ENCODE measurements around the gene IFT25. TPM values are rescaled to one million over a fixed set of nuclear protein-coding genes. Genes with fewer than 3 reads are reported as not detected.
A peak's percentile ranks its signal among the peaks of the same experiment; 100 is the strongest.

Gene IFT25
- polyA plus RNA-seq, 1 experiment = 54.2 TPM

DNA sequence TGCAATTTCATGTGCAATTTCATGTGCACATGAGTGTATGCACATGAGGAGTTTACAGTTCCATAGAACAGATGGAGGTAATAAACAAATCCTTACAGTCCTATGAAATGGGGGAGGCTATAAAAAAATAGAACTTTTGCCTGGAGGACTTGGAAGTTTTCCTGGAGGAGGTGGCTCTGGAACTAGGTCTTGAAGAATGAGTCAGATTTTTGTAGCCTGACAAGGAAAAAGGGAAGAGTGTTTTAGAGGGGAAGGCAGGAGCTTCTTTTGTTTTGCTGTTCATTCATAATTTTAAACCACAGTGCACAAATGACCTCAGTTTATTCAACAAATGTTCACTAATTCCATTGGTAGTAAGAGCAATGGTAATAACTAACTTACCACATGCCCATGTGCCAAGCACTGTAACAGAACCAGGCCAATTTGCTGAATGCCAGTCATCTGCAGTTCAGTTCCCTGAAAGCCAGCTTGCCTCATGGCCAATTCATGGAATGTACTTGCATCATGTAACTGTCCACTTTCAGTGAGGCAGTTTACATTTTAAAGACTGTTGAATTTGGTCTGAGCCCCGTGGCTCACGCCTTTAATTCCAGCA lies 48.8 kb downstream of the IFT25 start:
- no peak overlapping the region for H3K4me3 ChIP-seq (ENCODE audit: low read depth, low read length)
- DNase-seq (ENCODE audit: low read depth, low spot score) = peak; percentile 74
- ChIA-PET POLR2A (interaction anchor here (0.8 to 1.4 kb wide), 2 partner anchors 13 to 49 kb away, joined by 3 to 11 read pairs; partner anchors contain the start of genes IFT25 and LRRC42), CTCF (interaction anchor here (0.6 to 2.3 kb wide), 3 partner anchors 18 to 506 kb away, joined by 3 to 7 read pairs (median 5); no protein-coding TSS in a partner anchor)
- no peaks in the 10 kb centered on the region for H3K9me3 ChIP-seq (ENCODE audit: control insufficient read depth, insufficient read depth, low read length)
- TF ChIP-seq, protein P1, sequence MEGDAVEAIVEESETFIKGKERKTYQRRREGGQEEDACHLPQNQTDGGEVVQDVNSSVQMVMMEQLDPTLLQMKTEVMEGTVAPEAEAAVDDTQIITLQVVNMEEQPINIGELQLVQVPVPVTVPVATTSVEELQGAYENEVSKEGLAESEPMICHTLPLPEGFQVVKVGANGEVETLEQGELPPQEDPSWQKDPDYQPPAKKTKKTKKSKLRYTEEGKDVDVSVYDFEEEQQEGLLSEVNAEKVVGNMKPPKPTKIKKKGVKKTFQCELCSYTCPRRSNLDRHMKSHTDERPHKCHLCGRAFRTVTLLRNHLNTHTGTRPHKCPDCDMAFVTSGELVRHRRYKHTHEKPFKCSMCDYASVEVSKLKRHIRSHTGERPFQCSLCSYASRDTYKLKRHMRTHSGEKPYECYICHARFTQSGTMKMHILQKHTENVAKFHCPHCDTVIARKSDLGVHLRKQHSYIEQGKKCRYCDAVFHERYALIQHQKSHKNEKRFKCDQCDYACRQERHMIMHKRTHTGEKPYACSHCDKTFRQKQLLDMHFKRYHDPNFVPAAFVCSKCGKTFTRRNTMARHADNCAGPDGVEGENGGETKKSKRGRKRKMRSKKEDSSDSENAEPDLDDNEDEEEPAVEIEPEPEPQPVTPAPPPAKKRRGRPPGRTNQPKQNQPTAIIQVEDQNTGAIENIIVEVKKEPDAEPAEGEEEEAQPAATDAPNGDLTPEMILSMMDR (IDR thresholded peaks at IDR 0.05; ENCODE audit: low read depth, low read length) = no peak
- H3K27ac ChIP-seq (ENCODE audit: low read depth, low read length) = peak overlapping the region; percentile 83
- no peaks in the 10 kb centered on the region for H3K27me3 ChIP-seq (ENCODE audit: control insufficient read depth, insufficient read depth, low read length)

DNA sequence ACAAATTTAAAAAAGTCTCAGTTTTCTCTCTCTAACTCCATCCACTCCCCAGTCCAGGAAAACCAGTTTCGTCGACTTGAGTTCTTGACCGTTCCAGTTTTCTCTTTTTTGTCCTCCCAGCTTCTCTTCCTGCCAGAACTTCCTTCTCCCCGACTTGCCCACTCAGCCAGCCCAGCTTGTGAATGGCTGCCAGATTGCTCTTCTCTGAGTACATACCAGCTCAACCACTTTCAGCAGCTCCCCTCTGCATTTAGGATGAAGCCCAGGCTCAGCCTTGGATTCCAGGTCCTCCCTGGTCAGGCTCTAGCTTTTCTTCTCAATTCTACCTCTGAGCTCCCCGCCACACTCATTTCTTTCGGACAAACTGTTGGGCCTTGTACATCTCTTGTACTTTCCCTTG lies 50.1 kb downstream of the IFT25 start:
- H3K27ac ChIP-seq (ENCODE audit: low read depth, low read length) = no peak overlapping the region
- TF ChIP-seq, protein P1 (IDR thresholded peaks at IDR 0.05; ENCODE audit: low read depth, low read length) = no peak
- no peak for DNase-seq (ENCODE audit: low read depth, low spot score)
- CTCF ChIA-PET = interaction anchor here (2.3 kb wide), 1 partner anchor 54 kb away, joined by 7 read pairs; no protein-coding TSS in a partner anchor
- H3K9me3 ChIP-seq (ENCODE audit: control insufficient read depth, insufficient read depth, low read length) = no peaks in the 10 kb centered on the region
- no peaks in the 10 kb centered on the region for H3K27me3 ChIP-seq (ENCODE audit: control insufficient read depth, insufficient read depth, low read length)
- POLR2A ChIA-PET = interaction anchor here (0.6 to 0.9 kb wide), 2 partner anchors 10 to 50 kb away, joined by 4 to 10 read pairs; partner anchors contain the start of genes IFT25 and LRRC42
- H3K4me3 ChIP-seq (ENCODE audit: low read depth, low read length) = no peak overlapping the region

DNA sequence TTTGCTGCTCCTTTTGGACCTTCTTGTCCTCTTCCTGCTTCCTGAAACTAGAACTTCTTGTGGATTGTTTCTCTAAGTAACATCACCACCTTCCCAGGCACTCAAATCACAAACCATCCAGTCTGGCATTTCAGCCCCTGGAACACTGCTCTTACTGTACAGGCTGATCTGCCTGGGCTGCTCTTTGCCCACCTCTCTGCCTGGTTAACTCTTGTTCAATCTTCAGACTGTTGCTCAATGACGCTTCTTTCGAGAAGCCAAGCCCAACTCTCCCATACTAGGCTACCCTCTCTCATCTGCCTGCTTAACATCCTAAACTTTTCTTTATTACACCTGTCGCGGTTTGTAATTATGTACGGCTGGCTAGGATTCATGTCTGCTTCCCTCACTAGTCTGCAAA lies 50.9 kb downstream of the IFT25 start:
- TF ChIP-seq, protein P1 (IDR thresholded peaks at IDR 0.05; ENCODE audit: low read depth, low read length) = no peak
- no peaks in the 10 kb centered on the region; the same call in 1 of the 2 replicates for H3K9me3 ChIP-seq (ENCODE audit: control insufficient read depth, insufficient read depth, low read length)
- DNase-seq (ENCODE audit: low read depth, low spot score) = no peak
- no peak overlapping the region for H3K4me3 ChIP-seq (ENCODE audit: low read depth, low read length)
- no peaks in the 10 kb centered on the region for H3K27me3 ChIP-seq (ENCODE audit: control insufficient read depth, insufficient read depth, low read length)
- H3K27ac ChIP-seq (ENCODE audit: low read depth, low read length) = no peak overlapping the region
- ChIA-PET POLR2A (no interaction called here), CTCF (interaction anchor here (0.6 kb wide), 1 partner anchor 51 kb away, joined by 3 read pairs; the partner anchor contains the start of gene IFT25)

DNA sequence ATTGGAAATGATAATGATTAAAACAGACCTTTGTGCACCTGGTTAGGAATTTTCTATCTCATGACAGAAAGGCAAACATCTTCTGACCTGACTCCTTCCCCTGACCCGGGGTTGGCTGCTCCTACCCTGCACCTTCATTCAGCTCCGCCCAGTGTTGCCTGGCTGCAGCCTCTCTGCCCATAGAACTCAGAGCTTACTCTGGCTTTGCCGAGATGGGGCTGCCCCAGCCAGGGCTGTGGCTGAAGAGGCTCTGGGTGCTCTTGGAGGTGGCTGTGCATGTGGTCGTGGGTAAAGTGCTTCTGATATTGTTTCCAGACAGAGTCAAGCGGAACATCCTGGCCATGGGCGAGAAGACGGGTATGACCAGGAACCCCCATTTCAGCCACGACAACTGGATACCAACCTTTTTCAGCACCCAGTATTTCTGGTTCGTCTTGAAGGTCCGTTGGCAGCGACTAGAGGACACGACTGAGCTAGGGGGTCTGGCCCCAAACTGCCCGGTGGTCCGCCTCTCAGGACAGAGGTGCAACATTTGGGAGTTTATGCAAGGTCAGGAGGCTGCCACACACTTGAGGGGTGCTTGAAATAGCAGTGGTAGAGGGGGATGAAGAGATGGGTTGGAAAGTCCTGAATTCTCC lies 51.4 kb downstream of the IFT25 start, which contains the start of gene DIO1:
DIO1 (plus strand) TSS at position 189 of the 638 bp plus-strand sequence; CDS start at position 213, 24 bp downstream.
- Histone ChIP-seq H3K27ac (ENCODE audit: low read depth, low read length) (no peak within 1 kb of the TSS), H3K27me3 (ENCODE audit: control insufficient read depth, insufficient read depth, low read length) (no peaks in the 10 kb centered on the region), H3K9me3 (ENCODE audit: control insufficient read depth, insufficient read depth, low read length) (no peaks in the 10 kb centered on the region; the same call in 1 of the 2 replicates), H3K4me3 (ENCODE audit: low read depth, low read length) (no peak within 1 kb of the TSS)
- ChIA-PET POLR2A (no interaction called here), CTCF (interaction anchor here (0.6 to 1.5 kb wide), 2 partner anchors 52 to 56 kb away, joined by 3 to 5 read pairs; partner anchors contain the start of gene IFT25)
- TF ChIP-seq, protein P1 (IDR thresholded peaks at IDR 0.05; ENCODE audit: low read depth, low read length) = no peak
- DNase-seq (ENCODE audit: low read depth, low spot score) = no peak

DNA sequence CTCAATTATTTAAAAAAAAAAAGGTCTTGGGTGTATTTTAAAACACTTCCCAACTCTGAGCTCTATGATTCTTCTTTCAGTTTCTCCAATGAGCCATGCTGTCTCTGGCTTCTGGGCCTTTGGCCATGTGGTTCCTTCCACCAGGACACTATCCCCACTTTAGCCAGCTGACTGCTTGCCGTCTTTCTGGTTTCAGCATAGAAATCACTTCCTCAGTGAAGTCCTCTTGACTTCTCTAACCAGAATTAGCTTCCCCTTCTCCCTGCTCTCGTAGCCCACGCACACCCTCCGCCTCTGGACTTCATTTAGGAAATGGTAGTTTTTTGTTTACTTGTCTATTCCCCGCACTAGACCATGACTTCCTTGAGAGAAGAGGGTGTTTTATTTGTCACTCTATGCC lies 52.6 kb downstream of the IFT25 start:
- TF ChIP-seq, protein P1 (IDR thresholded peaks at IDR 0.05; ENCODE audit: low read depth, low read length) = no peak
- H3K9me3 ChIP-seq (ENCODE audit: control insufficient read depth, insufficient read depth, low read length) = no peaks in the 10 kb centered on the region; the same call in 1 of the 2 replicates
- H3K27me3 ChIP-seq (ENCODE audit: control insufficient read depth, insufficient read depth, low read length) = no peaks in the 10 kb centered on the region
- H3K27ac ChIP-seq (ENCODE audit: low read depth, low read length) = no peak overlapping the region
- DNase-seq (ENCODE audit: low read depth, low spot score) = no peak
- H3K4me3 ChIP-seq (ENCODE audit: low read depth, low read length) = no peak overlapping the region
- CTCF ChIA-PET = interaction anchor here (0.6 to 1.5 kb wide), 5 partner anchors 14 to 1052 kb away, joined by 4 to 8 read pairs (median 5); no protein-coding TSS in a partner anchor
- POLR2A ChIA-PET = no interaction called here
